ENCODE results near the gene NRDE2.

Gene NRDE2

GRCh38 chr14:90277581-90278198 is 54.1 kb downstream of the NRDE2 start:
- Mint-ChIP-seq H3K36me3 (ENCODE audit: low read depth) (peaks cover 96% of the 10 kb centered on the region), H3K27me3 (no peaks in the 10 kb centered on the region), H3K4me1 (ENCODE audit: low read depth) (peaks cover 24% of the 10 kb centered on the region), H3K27ac (peak overlapping the region; percentile 96), H3K9me3 (no peaks in the 10 kb centered on the region), H3K4me3 (no peak overlapping the region)
- DNase-seq: no peak

GRCh38 chr14:90276646-90277367 is 54.9 kb downstream of the NRDE2 start:
- DNase-seq: no peak
- Mint-ChIP-seq H3K27me3 (no peaks in the 10 kb centered on the region), H3K27ac (peak overlapping the region; percentile 96), H3K36me3 (ENCODE audit: low read depth) (peaks cover 96% of the 10 kb centered on the region), H3K4me3 (no peak overlapping the region), H3K9me3 (no peaks in the 10 kb centered on the region), H3K4me1 (ENCODE audit: low read depth) (peaks cover 24% of the 10 kb centered on the region)

- DNase-seq: no peak
- H3K9me3 Mint-ChIP-seq: no peaks in the 10 kb centered on the region
- peaks cover 24% of the 10 kb centered on the region for H3K4me1 Mint-ChIP-seq (ENCODE audit: low read depth)
- no peak overlapping the region for H3K4me3 Mint-ChIP-seq
- peak overlapping the region; percentile 96 for H3K27ac Mint-ChIP-seq
- H3K36me3 Mint-ChIP-seq (ENCODE audit: low read depth): peaks cover 96% of the 10 kb centered on the region
- H3K27me3 Mint-ChIP-seq: no peaks in the 10 kb centered on the region
Measured at GRCh38 chr14:90275820-90276219, 55.9 kb downstream of the NRDE2 start.

GRCh38 chr14:90275458-90275814 is 56.3 kb downstream of the NRDE2 start:
- Mint-ChIP-seq H3K4me1 (ENCODE audit: low read depth) (peaks cover 24% of the 10 kb centered on the region), H3K9me3 (no peaks in the 10 kb centered on the region), H3K27ac (peak overlapping the region; percentile 96), H3K4me3 (peak overlapping the region; percentile 35), H3K36me3 (ENCODE audit: low read depth) (peaks cover 96% of the 10 kb centered on the region), H3K27me3 (no peaks in the 10 kb centered on the region)
- DNase-seq: no peak

- Mint-ChIP-seq H3K9me3 (no peaks in the 10 kb centered on the region), H3K27ac (peak overlapping the region; percentile 96), H3K36me3 (ENCODE audit: low read depth) (peaks cover 96% of the 10 kb centered on the region), H3K4me1 (ENCODE audit: low read depth) (peaks cover 24% of the 10 kb centered on the region), H3K27me3 (no peaks in the 10 kb centered on the region), H3K4me3 (peak overlapping the region; percentile 35)
- DNase-seq: no peak
Measured at GRCh38 chr14:90274808-90275457, 56.8 kb downstream of the NRDE2 start.

GRCh38 chr14:90274019-90274418 is 57.7 kb downstream of the NRDE2 start:
- Mint-ChIP-seq H3K4me1 (ENCODE audit: low read depth) (peaks cover 24% of the 10 kb centered on the region), H3K36me3 (ENCODE audit: low read depth) (peaks cover 96% of the 10 kb centered on the region), H3K27ac (peak overlapping the region; percentile 96)

GRCh38 chr14:90273532-90273931 is 58.2 kb downstream of the NRDE2 start:
- Mint-ChIP-seq H3K4me3 (no peak overlapping the region), H3K9me3 (no peaks in the 10 kb centered on the region), H3K4me1 (ENCODE audit: low read depth) (peaks cover 24% of the 10 kb centered on the region), H3K27ac (peak overlapping the region; percentile 96), H3K36me3 (ENCODE audit: low read depth) (peaks cover 96% of the 10 kb centered on the region), H3K27me3 (no peaks in the 10 kb centered on the region)
- DNase-seq: no peak

More at GRCh38 chr14:90274019-90274418, 57.7 kb downstream of the NRDE2 start:
- Mint-ChIP-seq H3K27me3 (no peaks in the 10 kb centered on the region), H3K9me3 (no peaks in the 10 kb centered on the region), H3K4me3 (no peak overlapping the region)
- no peak for DNase-seq

GRCh38 chr14:90272523-90272922 is 59.2 kb downstream of the NRDE2 start:
- no peaks in the 10 kb centered on the region for H3K27me3 Mint-ChIP-seq
- H3K36me3 Mint-ChIP-seq (ENCODE audit: low read depth): peaks cover 96% of the 10 kb centered on the region
- no peak overlapping the region for H3K4me3 Mint-ChIP-seq
- H3K9me3 Mint-ChIP-seq: no peaks in the 10 kb centered on the region
- DNase-seq: no peak
- peak overlapping the region; percentile 52 for H3K27ac Mint-ChIP-seq
- peaks cover 24% of the 10 kb centered on the region for H3K4me1 Mint-ChIP-seq (ENCODE audit: low read depth)

- H3K27ac Mint-ChIP-seq: peak overlapping the region; percentile 68
- H3K4me3 Mint-ChIP-seq: no peak overlapping the region
- H3K4me1 Mint-ChIP-seq (ENCODE audit: low read depth): peaks cover 7% of the 10 kb centered on the region
- H3K36me3 Mint-ChIP-seq (ENCODE audit: low read depth): peaks cover 99% of the 10 kb centered on the region
- H3K9me3 Mint-ChIP-seq: no peaks in the 10 kb centered on the region
- no peak for DNase-seq
- no peaks in the 10 kb centered on the region for H3K27me3 Mint-ChIP-seq
Measured at GRCh38 chr14:90268420-90268819, 63.3 kb downstream of the NRDE2 start.

GRCh38 chr14:90266441-90267154 is 65.1 kb downstream of the NRDE2 start:
- Mint-ChIP-seq H3K9me3 (no peaks in the 10 kb centered on the region), H3K4me1 (ENCODE audit: low read depth) (peaks cover 7% of the 10 kb centered on the region), H3K36me3 (ENCODE audit: low read depth) (peaks cover 97% of the 10 kb centered on the region), H3K27me3 (no peaks in the 10 kb centered on the region), H3K27ac (peak overlapping the region; percentile 67), H3K4me3 (no peak overlapping the region)
- DNase-seq: no peak

- H3K36me3 Mint-ChIP-seq (ENCODE audit: low read depth): peaks cover 93% of the 10 kb centered on the region
- H3K27ac Mint-ChIP-seq: peak overlapping the region; percentile 83
- no peak overlapping the region for H3K4me3 Mint-ChIP-seq
- no peaks in the 10 kb centered on the region for H3K9me3 Mint-ChIP-seq
- DNase-seq: no peak
- H3K4me1 Mint-ChIP-seq (ENCODE audit: low read depth): peaks cover 12% of the 10 kb centered on the region
- no peaks in the 10 kb centered on the region for H3K27me3 Mint-ChIP-seq
Measured at GRCh38 chr14:90263748-90264449, 67.8 kb downstream of the NRDE2 start.

GRCh38 chr14:90256354-90257131 is 75.2 kb downstream of the NRDE2 start, which contains the start of gene PSMC1:
TSS of gene PSMC1 (plus strand) at chr14:90256553. CDS start at chr14:90256598, 45 bp downstream.
- Mint-ChIP-seq H3K27me3 (peaks cover 8% of the 10 kb centered on the region), H3K4me3 (peak within 1 kb of the TSS; percentile 97), H3K4me1 (ENCODE audit: low read depth) (peaks cover 29% of the 10 kb centered on the region), H3K9me3 (no peaks in the 10 kb centered on the region), H3K27ac (peak within 1 kb of the TSS; percentile 99), H3K36me3 (ENCODE audit: low read depth) (peaks cover 47% of the 10 kb centered on the region)
- DNase-seq: peak; percentile 90

- Mint-ChIP-seq H3K36me3 (ENCODE audit: low read depth) (peaks cover 40% of the 10 kb centered on the region), H3K9me3 (no peaks in the 10 kb centered on the region), H3K4me3 (peak overlapping the region; percentile 97), H3K27me3 (peaks cover 8% of the 10 kb centered on the region), H3K4me1 (ENCODE audit: low read depth) (peaks cover 26% of the 10 kb centered on the region), H3K27ac (peak overlapping the region; percentile 3)
- DNase-seq: no peak
Measured at GRCh38 chr14:90255871-90256270, 75.9 kb downstream of the NRDE2 start.

All from activated T-cell treated with anti-CD3 and anti-CD28 coated beads, Interleukin-2, amount 50 U/mL, for 24 hours (primary cell).